Liver (tissue), 9 donors: Measurements from ENCODE around the gene CTNNBL1. TPM values are rescaled to one million over a fixed set of nuclear protein-coding genes. Genes with fewer than 3 reads are reported as not detected.

Experiments used
- DNase-seq: peaks from one replicate; pipeline ENCODE4 v3.0.0-alpha.2; 2017; ENCODE audit warnings: low spot score
- H3K27ac ChIP-seq, 2 donors: one replicate each; pipeline ENCODE4 v1.7.0; 2013; ENCODE audit warnings: inconsistent platforms in 2 of 2, low read length in 2 of 2, control low read depth in 1 of 2, low read depth in 1 of 2, mild to moderate bottlenecking in 1 of 2
- H3K27me3 ChIP-seq, 4 donors: one replicate each; pipeline versions ENCODE4 v1.6.1 to v1.7.0; 2013; ENCODE audit warnings: low read length in 3 of 4, inconsistent platforms in 1 of 4, mild to moderate bottlenecking in 1 of 4, moderate library complexity in 1 of 4; ENCODE audit not compliant: control insufficient read depth in 4 of 4, insufficient read depth in 4 of 4
- H3K36me3 ChIP-seq, 4 donors: one replicate each; pipeline versions ENCODE4 v1.6.1 to v1.7.0; 2013; ENCODE audit warnings: low read length in 3 of 4, mild to moderate bottlenecking in 3 of 4, low read depth in 1 of 4, moderate library complexity in 1 of 4; ENCODE audit not compliant: control insufficient read depth in 4 of 4, insufficient read depth in 3 of 4
- H3K4me1 ChIP-seq, 4 donors: one replicate each; pipeline versions ENCODE4 v1.6.1 to v1.7.0; 2013; ENCODE audit warnings: low read length in 3 of 4, mild to moderate bottlenecking in 3 of 4, moderate library complexity in 1 of 4; ENCODE audit not compliant: control insufficient read depth in 4 of 4, insufficient read depth in 4 of 4
- H3K4me3 ChIP-seq, 3 donors: one replicate each; pipeline versions ENCODE4 v1.6.1 to v1.7.0; 2013; ENCODE audit warnings: low read length in 3 of 3, control low read depth in 1 of 3, low read depth in 1 of 3, mild to moderate bottlenecking in 1 of 3
- H3K9ac ChIP-seq, 2 donors: one replicate each; pipeline ENCODE4 v1.7.0; 2013; ENCODE audit warnings: low read length in 2 of 2, mild to moderate bottlenecking in 2 of 2, moderate library complexity in 2 of 2, control low read depth in 1 of 2, low read depth in 1 of 2
- H3K9me3 ChIP-seq, 4 donors: one replicate each; pipeline versions ENCODE4 v1.6.1 to v1.7.0; 2013; ENCODE audit warnings: low read length in 3 of 4; ENCODE audit not compliant: control insufficient read depth in 4 of 4
- ATF3 ChIP-seq: IDR thresholded peaks from 2 replicates; pipeline ENCODE4 v1.6.1; 2016; ENCODE audit warnings: antibody characterized with exemption
- EGR1 ChIP-seq, 2 donors: IDR thresholded peaks; 2 replicates each; pipeline ENCODE4 v1.6.1; 2016 to 2018; ENCODE audit warnings: antibody characterized with exemption in 2 of 2, low read depth in 2 of 2
- FOXA1 ChIP-seq: IDR thresholded peaks from 2 replicates; pipeline ENCODE4 v1.6.1; 2016; ENCODE audit warnings: antibody characterized with exemption
- FOXA2 ChIP-seq: IDR thresholded peaks from 2 replicates; pipeline ENCODE4 v1.6.1; 2016; ENCODE audit warnings: antibody characterized with exemption
- GABPA ChIP-seq, 2 donors: IDR thresholded peaks in 1 of 2; conservative IDR thresholded peaks in 1 of 2; 2 replicates each; pipeline ENCODE4 v1.6.1; 2016; ENCODE audit warnings: antibody characterized with exemption in 2 of 2, mild to moderate bottlenecking in 1 of 2, moderate library complexity in 1 of 2
- HNF4A ChIP-seq, 2 donors: conservative IDR thresholded peaks; 2 replicates each; pipeline ENCODE4 v1.6.1; 2016; ENCODE audit warnings: antibody characterized with exemption in 2 of 2, mild to moderate bottlenecking in 2 of 2
- HNF4G ChIP-seq: IDR thresholded peaks from 2 replicates; pipeline ENCODE4 v1.6.1; 2016; ENCODE audit warnings: antibody characterized with exemption
- JUND ChIP-seq, 2 donors: IDR thresholded peaks; 2 replicates each; pipeline ENCODE4 v1.6.1; 2016; ENCODE audit warnings: antibody characterized with exemption in 2 of 2
- MAX ChIP-seq: IDR thresholded peaks from 2 replicates; pipeline ENCODE4 v1.6.1; 2016; ENCODE audit warnings: antibody characterized with exemption
- RAD21 ChIP-seq, 2 donors: IDR thresholded peaks; 2 replicates each; pipeline ENCODE4 v1.6.1; 2016; ENCODE audit warnings: antibody characterized with exemption in 2 of 2, mild to moderate bottlenecking in 2 of 2
- REST ChIP-seq: IDR thresholded peaks from 2 replicates; pipeline ENCODE4 v1.6.1; 2016; ENCODE audit warnings: antibody characterized with exemption, mild to moderate bottlenecking
- RXRA ChIP-seq, 2 donors: IDR thresholded peaks; 2 replicates each; pipeline ENCODE4 v1.6.1; 2017 to 2018; ENCODE audit warnings: antibody characterized with exemption in 2 of 2, mild to moderate bottlenecking in 1 of 2
- SP1 ChIP-seq: IDR thresholded peaks from 2 replicates; pipeline ENCODE4 v1.6.1; 2018; ENCODE audit warnings: antibody characterized with exemption, mild to moderate bottlenecking
- TAF1 ChIP-seq: conservative IDR thresholded peaks from 2 replicates; pipeline ENCODE4 v1.6.1; 2016; ENCODE audit warnings: antibody characterized with exemption, mild to moderate bottlenecking
- ZBTB33 ChIP-seq: IDR thresholded peaks from 2 replicates; pipeline ENCODE4 v1.6.1; 2016; ENCODE audit warnings: antibody characterized with exemption
- WGBS: extraction: QIAGEN DNeasy Blood & Tissue Kit; methylation state at CpG from one replicate; pipeline ENCODE4 v1.1.7; 2013; 5-methylcytosine and 5-hydroxymethylcytosine counted together
- polyA plus RNA-seq, 2 donors: library from polyadenylated mRNA; stranded (reverse) in 1 of 2; unstranded in 1 of 2; fragments of 200-250 nt in 1 of 2; fragments of >200 nt in 1 of 2; fragmentation: Nextera tagmentation in 1 of 2; extraction: Ambion mirVana in 1 of 2; gene quantifications; one replicate each; pipeline versions ENCODE4 v1.2.1 to v1.2.3, GENCODE V29; 2013 to 2015
- total RNA-seq, 2 donors: library from RNA; depleted of rRNA; stranded (reverse); fragments of >200 nt; gene quantifications; one replicate each; pipeline ENCODE4 v1.2.3, GENCODE V29; 2014
- donor health status: healthy.
- donor health status: healthy.
- donor health status: healthy.
- donor health status: healthy.
- donor health status: healthy.

Gene CTNNBL1
- total and polyA plus RNA-seq, 4 donors, result 18.3 to 25.4 (median 20.3) TPM

- TF ChIP-seq RXRA (IDR thresholded peaks at IDR 0.05), result peak in 1 of 2 donors; percentile 20
- no peak for TF ChIP-seq FOXA1
- no peak for TF ChIP-seq GABPA (IDR thresholded peaks at IDR 0.05 in 1 of 2, conservative IDR thresholded peaks at IDR 0.05 in 1 of 2)
- peak; percentile 11 to 50 for TF ChIP-seq HNF4A (conservative IDR thresholded peaks at IDR 0.05)
- peak; percentile 16 for TF ChIP-seq ZBTB33
- H3K4me3 ChIP-seq, result no peak overlapping the region
- H3K27me3 ChIP-seq, result no peaks in the 10 kb centered on the region
- DNase-seq, result no peak
- WGBS, result 62% methylated on average over 7 of the region's 7 CpGs
- peaks cover 13 to 59% (median 41%) of the 10 kb centered on the region in 4 donors for H3K4me1 ChIP-seq
- peak overlapping the region in 1 of 2 donors; percentile 40 for H3K27ac ChIP-seq
- no peak overlapping the region for H3K9ac ChIP-seq
- H3K9me3 ChIP-seq, result no peaks in the 10 kb centered on the region
- H3K36me3 ChIP-seq, result peaks cover 0 to 3% (median under 1%) of the 10 kb centered on the region in 4 donors
Observed at GRCh38 chr20:37725165-37725564, 31.3 kb downstream of the CTNNBL1 start.

- Histone ChIP-seq H3K27me3 (no peaks in the 10 kb centered on the region), H3K36me3 (peaks cover 0 to 3% (median under 1%) of the 10 kb centered on the region in 4 donors), H3K4me1 (peaks cover 12 to 63% (median 41%) of the 10 kb centered on the region in 4 donors), H3K4me3 (no peak overlapping the region), H3K9me3 (no peaks in the 10 kb centered on the region), H3K27ac (no peak overlapping the region), H3K9ac (no peak overlapping the region)
- TF ChIP-seq FOXA2, result no peak
- TF ChIP-seq RAD21 (IDR thresholded peaks at IDR 0.05), result no peak
- no peak for TF ChIP-seq SP1
- TF ChIP-seq FOXA1, result no peak
- no peak for TF ChIP-seq TAF1
- no peak for TF ChIP-seq REST
- no peak for TF ChIP-seq EGR1 (IDR thresholded peaks at IDR 0.05; ENCODE audit: low read depth in 2 of 2)
- TF ChIP-seq RXRA (IDR thresholded peaks at IDR 0.05), result no peak
- no peak for TF ChIP-seq HNF4A (conservative IDR thresholded peaks at IDR 0.05)
- TF ChIP-seq ATF3, result no peak
- no peak for TF ChIP-seq JUND (IDR thresholded peaks at IDR 0.05)
- 95% methylated on average over 5 of the region's 5 CpGs for WGBS
- no peak for DNase-seq
Observed at GRCh38 chr20:37725855-37726254, 32.0 kb downstream of the CTNNBL1 start.

GRCh38 chr20:37726321-37726720, 32.5 kb downstream of the CTNNBL1 start:
- Histone ChIP-seq H3K9me3 (no peaks in the 10 kb centered on the region), H3K4me1 (peaks cover 11 to 63% (median 41%) of the 10 kb centered on the region in 4 donors), H3K36me3 (peaks cover 0 to 3% (median under 1%) of the 10 kb centered on the region in 4 donors), H3K4me3 (no peak overlapping the region), H3K9ac (no peak overlapping the region), H3K27ac (no peak overlapping the region), H3K27me3 (no peaks in the 10 kb centered on the region)
- DNase-seq, result no peak
- TF ChIP-seq EGR1 (IDR thresholded peaks at IDR 0.05; ENCODE audit: low read depth in 2 of 2) (no peak), JUND (IDR thresholded peaks at IDR 0.05) (no peak), MAX (no peak), HNF4G (no peak)
